MM.1S (cell line): ENCODE results near the gene ADCK1.

Experiments used
- DNase-seq: peaks from one replicate; pipeline ENCODE4 v3.0.0-alpha.2; 2015
- H2AFZ ChIP-seq: fragments of 300-600 bp; sonication (generic); 2 replicates; pipeline ENCODE4 v1.6.0; 2016; ENCODE audit warnings: antibody characterized with exemption, low read length
- H3F3A ChIP-seq: fragments of 300-600 bp; sonication (generic); 2 replicates; pipeline ENCODE4 v1.6.1; 2016; ENCODE audit warnings: mild to moderate bottlenecking, antibody characterized with exemption, low read length, moderate library complexity, mixed read lengths; ENCODE audit not compliant: insufficient read depth
- H3K27ac ChIP-seq: fragments of 300-600 bp; sonication (generic); 2 replicates; pipeline ENCODE4 v1.5.1; 2016; ENCODE audit warnings: mild to moderate bottlenecking, low read length
- H3K27me3 ChIP-seq: fragments of 300-600 bp; sonication (generic); replicated peaks from 2 replicates; pipeline ENCODE4 v1.6.0; 2016; ENCODE audit warnings: low read length; ENCODE audit not compliant: insufficient read depth
- H3K36me3 ChIP-seq: fragments of 300-600 bp; sonication (generic); replicated peaks from 2 replicates; pipeline ENCODE4 v1.6.1; 2016; ENCODE audit warnings: mild to moderate bottlenecking, low read length, mixed read lengths; ENCODE audit not compliant: insufficient read depth
- H3K4me1 ChIP-seq: fragments of 300-600 bp; sonication (generic); 2 replicates; pipeline ENCODE4 v1.6.1; 2016; ENCODE audit warnings: low read length, mixed read lengths
- H3K4me2 ChIP-seq: fragments of 300-600 bp; sonication (generic); 2 replicates; pipeline ENCODE4 v1.6.0; 2016; ENCODE audit warnings: low read depth, low read length
- H3K4me3 ChIP-seq: fragments of 300-600 bp; sonication (generic); 2 replicates; pipeline ENCODE4 v1.5.1; 2016; ENCODE audit warnings: low read length, mixed read lengths
- H3K79me2 ChIP-seq: fragments of 300-600 bp; sonication (generic); 2 replicates; pipeline ENCODE4 v1.6.1; 2016; ENCODE audit warnings: mixed run types, low read length, mixed read lengths
- H3K9ac ChIP-seq: fragments of 300-600 bp; sonication (generic); 2 replicates; pipeline ENCODE4 v1.6.1; 2016; ENCODE audit warnings: low read length, mixed read lengths
- H3K9me2 ChIP-seq: fragments of 300-600 bp; sonication (generic); replicated peaks from 2 replicates; pipeline ENCODE4 v1.6.1; 2016; ENCODE audit warnings: mild to moderate bottlenecking, low read length, mixed read lengths; ENCODE audit not compliant: insufficient read depth
- H3K9me3 ChIP-seq: fragments of 300-600 bp; sonication (generic); replicated peaks from 2 replicates; pipeline ENCODE4 v1.6.1; 2016; ENCODE audit warnings: mild to moderate bottlenecking, low read length, mixed read lengths; ENCODE audit not compliant: insufficient read depth
- H4K20me1 ChIP-seq: fragments of 300-600 bp; sonication (generic); 2 replicates; pipeline ENCODE4 v1.6.1; 2016; ENCODE audit warnings: mild to moderate bottlenecking, low read length, moderate library complexity, mixed read lengths; ENCODE audit not compliant: insufficient read depth
- EZH2 ChIP-seq: fragments of 300-600 bp; sonication (generic); optimal IDR thresholded peaks from 2 replicates; pipeline ENCODE3; 2017; ENCODE audit warnings: low read depth, mild to moderate bottlenecking, antibody characterized with exemption, low read length, mixed read lengths
- EZH2phosphoT487 ChIP-seq: fragments of 300-600 bp; sonication (generic); IDR thresholded peaks from 2 replicates; pipeline ENCODE4 v1.6.1; 2018; ENCODE audit warnings: antibody characterized with exemption, low read length
- TF ChIP-seq, protein P1 (sequence below): fragments of 300-600 bp; sonication (generic); IDR thresholded peaks from 2 replicates; pipeline ENCODE4 v1.5.1; 2016; ENCODE audit warnings: antibody characterized with exemption, low read length, mixed read lengths

Gene ADCK1

DNA sequence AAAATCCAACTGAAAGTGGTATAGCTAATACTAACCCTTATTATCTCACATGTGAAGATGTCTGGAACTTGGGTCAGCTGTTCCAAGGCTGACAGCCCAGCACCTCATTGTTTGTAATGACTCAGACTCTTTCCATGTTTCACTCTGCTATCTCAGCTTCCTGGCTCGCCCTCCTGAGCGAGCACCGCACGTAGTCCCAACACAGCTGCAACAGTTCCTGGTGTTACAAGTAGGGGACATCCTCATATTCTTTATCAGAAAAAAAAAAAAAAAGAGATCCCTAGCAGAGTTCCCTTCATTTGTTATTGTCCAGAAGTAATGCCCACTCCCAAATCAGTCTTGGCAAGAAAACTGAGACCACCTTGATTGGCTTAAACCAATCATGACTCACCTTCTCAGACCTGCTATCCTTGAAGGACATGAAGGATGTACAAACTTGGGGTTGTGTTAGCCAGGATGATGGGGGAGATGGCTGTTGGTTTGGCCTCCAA is 92.5 kb downstream of the ADCK1 start:
- no peak for TF ChIP-seq EZH2
- no peak for TF ChIP-seq EZH2phosphoT487
- TF ChIP-seq, protein P1, sequence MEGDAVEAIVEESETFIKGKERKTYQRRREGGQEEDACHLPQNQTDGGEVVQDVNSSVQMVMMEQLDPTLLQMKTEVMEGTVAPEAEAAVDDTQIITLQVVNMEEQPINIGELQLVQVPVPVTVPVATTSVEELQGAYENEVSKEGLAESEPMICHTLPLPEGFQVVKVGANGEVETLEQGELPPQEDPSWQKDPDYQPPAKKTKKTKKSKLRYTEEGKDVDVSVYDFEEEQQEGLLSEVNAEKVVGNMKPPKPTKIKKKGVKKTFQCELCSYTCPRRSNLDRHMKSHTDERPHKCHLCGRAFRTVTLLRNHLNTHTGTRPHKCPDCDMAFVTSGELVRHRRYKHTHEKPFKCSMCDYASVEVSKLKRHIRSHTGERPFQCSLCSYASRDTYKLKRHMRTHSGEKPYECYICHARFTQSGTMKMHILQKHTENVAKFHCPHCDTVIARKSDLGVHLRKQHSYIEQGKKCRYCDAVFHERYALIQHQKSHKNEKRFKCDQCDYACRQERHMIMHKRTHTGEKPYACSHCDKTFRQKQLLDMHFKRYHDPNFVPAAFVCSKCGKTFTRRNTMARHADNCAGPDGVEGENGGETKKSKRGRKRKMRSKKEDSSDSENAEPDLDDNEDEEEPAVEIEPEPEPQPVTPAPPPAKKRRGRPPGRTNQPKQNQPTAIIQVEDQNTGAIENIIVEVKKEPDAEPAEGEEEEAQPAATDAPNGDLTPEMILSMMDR = no peak
- Histone ChIP-seq H3K9me3 (no peaks in the 10 kb centered on the region), H3F3A (no peaks in the 10 kb centered on the region), H3K9ac (no peak overlapping the region), H3K79me2 (no peaks in the 10 kb centered on the region), H2AFZ (no peak overlapping the region), H3K4me1 (no peaks in the 10 kb centered on the region), H3K36me3 (no peaks in the 10 kb centered on the region), H3K4me2 (no peak overlapping the region), H3K4me3 (no peak overlapping the region), H3K27ac (no peak overlapping the region), H4K20me1 (no peaks in the 10 kb centered on the region), H3K9me2 (no peaks in the 10 kb centered on the region), H3K27me3 (no peaks in the 10 kb centered on the region)
- no peak for DNase-seq

DNA sequence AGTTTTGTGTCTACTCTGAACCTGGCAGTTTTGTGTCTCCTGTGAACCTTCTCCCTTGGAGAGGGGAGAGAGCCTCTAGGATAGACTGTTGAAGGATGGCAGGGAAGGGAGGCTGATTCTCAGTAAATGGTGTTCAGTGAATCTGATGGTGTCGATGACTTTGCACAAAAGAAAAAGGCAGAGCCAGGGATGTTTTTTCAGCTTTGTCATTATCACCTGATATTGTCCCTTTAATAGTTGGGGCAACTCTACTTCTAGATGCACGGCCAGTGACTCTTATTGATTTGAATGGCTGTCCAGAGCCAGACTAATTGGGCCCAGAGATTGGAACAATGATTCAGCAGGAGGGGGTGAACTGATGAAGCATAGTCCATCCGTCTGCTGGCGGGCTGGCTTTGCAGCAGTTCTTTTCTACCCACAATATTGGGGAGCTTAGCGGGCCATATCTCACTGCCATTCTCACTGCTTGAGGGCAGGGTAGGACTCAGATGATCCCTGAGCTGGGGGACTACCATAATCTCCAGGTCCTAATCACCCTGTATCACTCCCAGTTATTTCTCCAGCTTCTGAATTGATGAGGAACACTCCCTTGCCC is 93.1 kb downstream of the ADCK1 start:
- Histone ChIP-seq H3K4me3 (no peak overlapping the region), H3K27me3 (no peaks in the 10 kb centered on the region), H3K9ac (no peak overlapping the region), H3K27ac (no peak overlapping the region), H3K9me3 (no peaks in the 10 kb centered on the region), H3K4me1 (no peaks in the 10 kb centered on the region), H3K36me3 (no peaks in the 10 kb centered on the region), H3F3A (no peaks in the 10 kb centered on the region), H3K79me2 (no peaks in the 10 kb centered on the region), H2AFZ (no peak overlapping the region), H3K9me2 (no peaks in the 10 kb centered on the region), H4K20me1 (no peaks in the 10 kb centered on the region), H3K4me2 (no peak overlapping the region)
- DNase-seq = no peak
- no peak for TF ChIP-seq EZH2

DNA sequence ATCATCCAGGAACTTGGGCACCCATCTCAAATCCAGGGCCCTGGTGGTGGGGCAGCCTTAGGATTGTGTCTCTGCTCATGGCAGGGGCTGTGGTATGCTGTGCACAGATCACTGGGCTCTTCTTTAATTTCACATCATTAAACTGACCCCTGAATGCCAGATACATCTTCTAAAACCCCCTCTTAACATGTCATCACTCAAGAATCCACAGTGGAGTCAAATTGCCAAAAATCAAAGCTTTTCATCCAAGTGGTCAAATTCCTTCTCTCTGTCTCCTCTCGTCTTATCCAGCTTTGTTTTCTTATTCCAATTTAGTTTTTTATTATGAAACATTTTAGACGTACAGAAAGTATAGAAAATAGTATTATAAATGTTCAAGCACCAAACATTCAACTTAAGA is 97.5 kb downstream of the ADCK1 start:
- DNase-seq = no peak
- Histone ChIP-seq H3K4me3 (no peak overlapping the region), H3K79me2 (no peaks in the 10 kb centered on the region), H3F3A (no peaks in the 10 kb centered on the region), H3K4me1 (no peaks in the 10 kb centered on the region), H3K27ac (no peak overlapping the region), H3K9me2 (no peaks in the 10 kb centered on the region), H2AFZ (no peak overlapping the region), H3K36me3 (no peaks in the 10 kb centered on the region), H3K4me2 (no peak overlapping the region), H3K27me3 (no peaks in the 10 kb centered on the region), H3K9ac (no peak overlapping the region), H3K9me3 (no peaks in the 10 kb centered on the region), H4K20me1 (no peaks in the 10 kb centered on the region)
- TF ChIP-seq, protein P1 = no peak
- TF ChIP-seq EZH2phosphoT487 (no peak), EZH2 (no peak)

DNA sequence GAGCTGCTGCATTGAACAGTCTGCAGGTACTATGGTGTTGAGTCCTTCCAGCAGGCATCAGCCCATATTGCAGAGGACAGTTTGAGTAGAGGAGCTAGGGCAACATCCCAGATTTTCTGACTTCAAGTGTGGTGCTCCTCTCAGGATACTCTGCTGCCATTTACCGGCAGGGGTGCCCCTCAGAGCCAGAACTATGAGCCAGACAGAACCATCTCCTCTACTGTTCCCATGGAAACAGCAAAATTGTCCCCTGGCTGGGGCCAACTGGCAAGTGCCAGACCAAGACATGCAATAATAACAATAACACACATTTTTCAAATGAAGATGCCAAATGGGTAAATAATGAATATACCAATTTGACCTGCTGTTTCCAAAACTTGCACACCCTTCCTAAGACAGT is 102.9 kb downstream of the ADCK1 start:
- Histone ChIP-seq H3K27ac (no peak overlapping the region), H3K4me3 (no peak overlapping the region), H3K9me3 (no peaks in the 10 kb centered on the region), H3K9ac (no peak overlapping the region), H4K20me1 (no peaks in the 10 kb centered on the region), H2AFZ (no peak overlapping the region), H3K27me3 (no peaks in the 10 kb centered on the region), H3K4me2 (no peak overlapping the region), H3K4me1 (no peaks in the 10 kb centered on the region), H3F3A (no peaks in the 10 kb centered on the region), H3K36me3 (no peaks in the 10 kb centered on the region), H3K9me2 (no peaks in the 10 kb centered on the region), H3K79me2 (no peaks in the 10 kb centered on the region)
- DNase-seq = no peak
- TF ChIP-seq EZH2 (no peak), EZH2phosphoT487 (no peak)
- TF ChIP-seq, protein P1 = no peak
